Lung (tissue), 12 donors: ENCODE data around the gene PHKB. TPM values are rescaled to one million over a fixed set of nuclear protein-coding genes. Genes with fewer than 3 reads are reported as not detected.

Experiments
- ATAC-seq: fragments of 200-7000 bp; cut with Tn5 transposase; one replicate; pipeline ENCODE4 v1.9.1; 2020; ENCODE audit warnings: moderate number of reproducible peaks; ENCODE audit not compliant: insufficient read depth, low FRiP score
- DNase-seq, 3 donors: peaks; one replicate each; pipeline ENCODE4 v3.0.0-alpha.2; 2013 to 2017
- H3K27ac ChIP-seq, 2 donors: one replicate each; pipeline ENCODE4 v1.5.1; 2013; ENCODE audit warnings: mild to moderate bottlenecking in 2 of 2, moderate library complexity in 2 of 2, control low read depth in 1 of 2, inconsistent platforms in 1 of 2, low read depth in 1 of 2, low read length in 1 of 2
- H3K27me3 ChIP-seq, 3 donors: one replicate each; pipeline ENCODE4 v1.5.1; 2013; ENCODE audit warnings: low read length in 2 of 3; ENCODE audit not compliant: control insufficient read depth in 3 of 3, insufficient read depth in 3 of 3
- H3K36me3 ChIP-seq, 4 donors: one replicate each; pipeline ENCODE4 v1.5.1; 2013; ENCODE audit warnings: low read length in 4 of 4, mild to moderate bottlenecking in 1 of 4, moderate library complexity in 1 of 4; ENCODE audit not compliant: control insufficient read depth in 4 of 4, insufficient read depth in 4 of 4
- H3K4me1 ChIP-seq, 5 donors: one replicate each; pipeline ENCODE4 v1.5.1; 2013; ENCODE audit warnings: low read length in 5 of 5, mild to moderate bottlenecking in 2 of 5, moderate library complexity in 1 of 5; ENCODE audit not compliant: control insufficient read depth in 5 of 5, insufficient read depth in 5 of 5
- H3K4me3 ChIP-seq: one replicate; pipeline ENCODE4 v1.5.1; 2013; ENCODE audit warnings: mild to moderate bottlenecking, control low read depth, moderate library complexity
- H3K9ac ChIP-seq, 2 donors: one replicate each; pipeline ENCODE4 v1.5.1; 2013; ENCODE audit warnings: low read length in 2 of 2, control low read depth in 1 of 2; ENCODE audit not compliant: insufficient read depth in 1 of 2
- H3K9me3 ChIP-seq, 4 donors: one replicate each; pipeline ENCODE4 v1.5.1; 2013; ENCODE audit warnings: low read length in 3 of 4, mild to moderate bottlenecking in 1 of 4, moderate library complexity in 1 of 4; ENCODE audit not compliant: control insufficient read depth in 4 of 4, insufficient read depth in 3 of 4
- CTCF ChIP-seq: IDR thresholded peaks from 2 replicates; pipeline ENCODE4 v1.5.1; 2012; ENCODE audit warnings: mild to moderate bottlenecking; ENCODE audit errors: control extremely low read depth, extremely low read depth
- WGBS, 2 donors: extraction: QIAGEN DNeasy Blood & Tissue Kit; methylation state at CpG; one replicate each; pipeline ENCODE4 v1.1.7; 2013; 5-methylcytosine and 5-hydroxymethylcytosine counted together
- polyA plus RNA-seq, 2 donors: library from polyadenylated mRNA; stranded (reverse); fragments of 200-250 nt; gene quantifications; one replicate each; pipeline ENCODE4 v1.2.1, GENCODE V29; 2013
- total RNA-seq, 2 donors: library from RNA; depleted of rRNA in 1 of 2; stranded (reverse); fragments of >200 nt in 1 of 2; gene quantifications; one replicate each; pipeline ENCODE4 v1.2.1, GENCODE V29; 2014 to 2021
- donor health status: control.
- donor health status: control.
- donor health status: Bipolar disorder and iron deficiency.
- donor health status: healthy.
- donor health status: DM: yes; HTN: yes; CAD: no.

Gene PHKB
- total and polyA plus RNA-seq, 4 donors, result 21.2 to 134 (median 49.6) TPM

GRCh38 chr16:47592232-47592631 is 131.1 kb downstream of the PHKB start:
- no peaks in the 10 kb centered on the region for H3K27me3 ChIP-seq
- 90% methylated on average over 3 of the region's 3 CpGs for WGBS, 2 donors
- H3K36me3 ChIP-seq, result peaks cover 12 to 25% (median 21%) of the 10 kb centered on the region in 4 donors
- no peak for TF ChIP-seq CTCF
- H3K27ac ChIP-seq, result no peak overlapping the region
- no peaks in the 10 kb centered on the region for H3K4me1 ChIP-seq
- no peak overlapping the region for H3K9ac ChIP-seq
- no peak for DNase-seq
- H3K4me3 ChIP-seq, result no peak overlapping the region
- no peaks in the 10 kb centered on the region for H3K9me3 ChIP-seq
- no peak for ATAC-seq

GRCh38 chr16:47599512-47599911 is 138.4 kb downstream of the PHKB start:
- Histone ChIP-seq H3K4me3 (no peak overlapping the region), H3K36me3 (peaks cover 0 to 8% (median 2%) of the 10 kb centered on the region in 4 donors), H3K9me3 (no peaks in the 10 kb centered on the region), H3K9ac (no peak overlapping the region), H3K27me3 (no peaks in the 10 kb centered on the region), H3K27ac (no peak overlapping the region), H3K4me1 (no peaks in the 10 kb centered on the region)
- TF ChIP-seq CTCF, result no peak
- ATAC-seq (no peak), DNase-seq (no peak)
- 89 to 90% methylated on average over 2 of the region's 2 CpGs for WGBS, 2 donors

GRCh38 chr16:47600376-47600775 is 139.2 kb downstream of the PHKB start:
- 97 to 99% methylated on average over 6 of the region's 6 CpGs for WGBS, 2 donors
- Histone ChIP-seq H3K4me1 (no peaks in the 10 kb centered on the region), H3K27me3 (no peaks in the 10 kb centered on the region), H3K36me3 (peaks cover 0 to 8% (median 3%) of the 10 kb centered on the region in 4 donors), H3K27ac (no peak overlapping the region), H3K4me3 (no peak overlapping the region), H3K9me3 (no peaks in the 10 kb centered on the region), H3K9ac (no peak overlapping the region)
- no peak for TF ChIP-seq CTCF
- DNase-seq (no peak), ATAC-seq (no peak)

GRCh38 chr16:47604306-47604705 is 143.2 kb downstream of the PHKB start:
- Histone ChIP-seq H3K36me3 (peaks cover 0 to 8% (median 3%) of the 10 kb centered on the region in 4 donors), H3K9me3 (no peaks in the 10 kb centered on the region), H3K9ac (no peak overlapping the region), H3K4me3 (no peak overlapping the region), H3K4me1 (no peaks in the 10 kb centered on the region), H3K27ac (no peak overlapping the region), H3K27me3 (no peaks in the 10 kb centered on the region)
- no peak for ATAC-seq
- DNase-seq, result no peak
- TF ChIP-seq CTCF, result no peak
